Pulmonary artery endothelial cell (primary cell): ENCODE data around the gene TARM1. TPM values are rescaled to one million over a fixed set of nuclear protein-coding genes. Genes with fewer than 3 reads are reported as not detected.
"Not testable (repeated sequence)": the region's sequence is repeated elsewhere in the genome, so short reads cannot be mapped to it uniquely, and the experiment has no call there.

Experiments
- DNase-seq: peaks from one replicate; pipeline ENCODE4 v3.0.0-alpha.2; 2011; ENCODE audit warnings: low read depth, low spot score
- total RNA-seq: library from RNA; depleted of rRNA; stranded (reverse); fragments of >200 nt; gene quantifications from 2 replicates; pipeline ENCODE4 v1.2.3, GENCODE V29; 2014

TARM1 gene
- total RNA-seq, 1 donor from 2014 or later = not detected

DNA sequence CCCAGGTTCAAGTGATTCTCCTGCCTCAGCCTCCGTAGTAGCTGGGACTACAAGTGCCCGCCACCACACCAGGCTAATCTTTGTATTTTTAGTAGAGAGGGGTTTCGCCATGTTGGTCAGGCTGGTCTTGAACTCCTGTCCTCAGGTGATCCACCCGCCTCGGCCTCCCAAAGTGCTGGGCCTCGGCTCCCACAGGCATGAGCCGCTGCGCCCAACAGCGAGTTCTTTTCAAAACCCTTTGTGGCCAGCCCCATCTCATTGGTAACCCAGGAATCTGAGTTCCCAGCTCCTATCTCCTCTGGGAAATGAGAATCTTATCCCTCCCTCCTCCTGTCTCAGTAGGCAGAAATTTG is 18.7 kb upstream of the TARM1 start:
- DNase-seq = not testable (repeated sequence)

DNA sequence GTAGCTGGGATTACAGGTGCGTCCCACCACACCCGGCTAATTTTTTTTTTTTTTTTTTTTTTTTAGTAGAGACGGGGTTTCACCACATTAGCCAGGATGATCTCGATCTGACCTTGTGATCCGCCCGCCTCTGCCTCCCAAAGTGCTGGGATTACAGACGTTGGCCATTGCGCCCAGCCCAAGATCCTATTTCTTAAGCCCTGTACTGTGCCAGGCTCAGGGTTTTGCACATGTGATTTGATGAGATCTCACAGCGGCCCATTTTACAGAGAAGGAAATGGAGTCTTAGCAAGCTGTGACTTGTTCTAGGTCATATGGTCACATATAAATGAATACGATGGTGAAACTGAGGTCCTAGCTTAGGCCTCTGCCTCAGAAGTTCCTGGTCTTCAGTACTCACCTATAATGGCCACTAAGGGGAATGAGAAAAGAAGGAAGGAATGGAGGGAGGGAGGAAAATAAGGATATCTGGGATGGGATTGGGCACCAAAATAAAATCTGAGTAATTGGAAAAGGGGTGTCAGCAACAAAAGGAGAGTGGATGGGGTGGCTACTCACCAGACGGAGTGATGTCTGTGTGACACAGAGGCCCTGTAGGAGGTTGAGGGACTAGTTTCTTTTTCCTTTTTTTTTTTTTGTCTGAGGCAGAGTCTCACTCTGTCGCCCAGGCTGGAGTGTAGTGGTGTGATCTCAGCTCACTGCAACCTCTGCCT is 18.2 kb upstream of the TARM1 start:
- DNase-seq = no peak

DNA sequence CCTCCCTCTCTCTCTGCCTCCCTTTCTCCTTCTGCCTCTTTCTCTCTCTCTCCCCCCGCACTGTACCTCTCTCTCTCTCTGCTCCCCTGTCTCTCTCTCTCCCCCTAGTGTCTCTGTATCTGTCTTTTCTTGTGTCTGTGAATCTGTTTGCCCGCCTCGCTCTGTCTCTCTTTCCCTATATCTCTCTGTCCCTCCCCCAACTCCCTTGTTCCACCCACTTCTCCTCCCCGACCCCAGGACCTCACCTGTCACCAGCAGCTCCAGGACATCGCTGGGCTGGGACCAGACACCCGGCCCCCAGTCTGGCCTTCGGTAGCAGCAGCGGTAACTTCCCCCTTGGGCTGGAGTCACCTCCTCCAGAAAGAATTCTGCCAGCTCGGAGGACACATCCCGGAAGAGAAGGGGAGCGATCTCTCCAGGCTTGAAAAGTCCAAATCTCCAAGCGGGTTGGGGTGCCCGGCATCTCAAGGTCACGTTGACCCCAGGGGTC is 15.5 kb upstream of the TARM1 start:
- DNase-seq = no peak

DNA sequence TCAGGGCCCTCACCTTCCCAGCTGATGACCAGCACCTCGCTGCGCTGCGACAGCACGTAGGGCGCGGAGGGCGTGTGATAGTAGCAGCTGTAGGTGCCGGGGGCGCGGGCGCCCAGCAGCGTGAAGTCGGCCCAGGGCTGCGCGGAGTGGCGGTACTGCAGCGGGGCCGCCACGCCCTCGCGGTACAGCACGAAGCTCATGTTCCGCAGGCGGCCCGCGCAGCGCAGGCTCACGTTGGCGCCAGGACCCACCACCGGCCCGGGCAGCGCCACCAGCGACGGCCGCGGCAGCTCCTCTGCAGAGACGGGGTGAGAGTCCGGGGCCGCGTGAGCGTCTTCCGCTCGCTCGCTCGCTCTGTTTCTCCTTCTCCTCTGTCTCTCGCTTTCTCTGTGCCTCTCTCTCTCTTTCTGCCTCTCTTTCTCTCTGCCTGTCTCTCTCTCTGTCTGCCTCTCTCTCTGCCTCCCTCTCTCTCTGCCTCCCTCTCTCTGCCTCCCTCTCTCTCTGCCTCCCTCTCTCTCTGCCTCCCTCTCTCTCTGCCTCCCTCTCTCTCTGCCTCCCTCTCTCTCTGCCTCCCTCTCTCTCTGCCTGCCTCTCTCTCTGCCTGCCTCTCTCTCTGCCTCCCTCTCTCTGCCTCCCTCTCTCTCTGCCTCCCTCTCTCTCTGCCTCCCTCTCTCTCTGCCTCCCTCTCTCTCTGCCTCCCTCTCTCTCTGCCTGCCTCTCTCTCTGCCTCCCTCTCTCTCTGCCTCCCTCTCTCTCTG is 14.9 kb upstream of the TARM1 start:
- DNase-seq = not testable (repeated sequence)

DNA sequence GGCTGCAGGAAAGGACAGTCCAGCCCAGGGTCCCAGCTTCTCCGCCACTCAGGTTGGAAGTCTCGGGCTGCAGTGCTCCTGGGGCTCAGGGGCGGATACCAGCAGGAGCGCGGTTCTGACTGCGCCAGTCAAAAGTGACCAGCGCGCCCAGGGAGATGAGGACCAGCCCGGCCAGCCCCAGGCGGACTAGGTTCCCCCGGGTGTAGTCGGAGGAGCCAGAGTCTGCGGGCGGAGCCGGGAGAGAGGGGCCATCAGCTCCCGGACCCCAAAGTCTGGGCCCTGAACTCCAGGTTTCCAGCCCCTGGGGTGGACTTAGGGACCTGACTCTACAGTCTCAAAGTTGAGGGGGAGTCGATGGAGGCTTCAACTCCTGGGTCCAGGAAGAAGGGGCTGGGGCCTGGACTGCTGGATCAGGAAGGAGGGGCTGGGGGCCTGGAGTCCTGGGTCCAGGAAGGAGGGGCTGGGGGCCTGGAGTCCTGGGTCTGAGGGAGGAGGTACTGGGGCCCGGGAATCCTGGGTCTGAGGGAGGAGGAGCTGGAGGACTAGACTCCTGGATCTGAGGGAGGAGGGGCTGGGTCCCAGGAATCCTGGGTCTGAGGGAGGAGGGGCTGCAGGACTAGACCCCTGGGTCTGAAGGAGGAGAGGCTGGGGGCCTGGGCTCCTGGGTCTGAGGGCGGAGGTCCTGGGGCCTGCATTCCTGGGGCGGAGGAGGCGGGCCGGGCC is 14.1 kb upstream of the TARM1 start:
- no peak for DNase-seq

DNA sequence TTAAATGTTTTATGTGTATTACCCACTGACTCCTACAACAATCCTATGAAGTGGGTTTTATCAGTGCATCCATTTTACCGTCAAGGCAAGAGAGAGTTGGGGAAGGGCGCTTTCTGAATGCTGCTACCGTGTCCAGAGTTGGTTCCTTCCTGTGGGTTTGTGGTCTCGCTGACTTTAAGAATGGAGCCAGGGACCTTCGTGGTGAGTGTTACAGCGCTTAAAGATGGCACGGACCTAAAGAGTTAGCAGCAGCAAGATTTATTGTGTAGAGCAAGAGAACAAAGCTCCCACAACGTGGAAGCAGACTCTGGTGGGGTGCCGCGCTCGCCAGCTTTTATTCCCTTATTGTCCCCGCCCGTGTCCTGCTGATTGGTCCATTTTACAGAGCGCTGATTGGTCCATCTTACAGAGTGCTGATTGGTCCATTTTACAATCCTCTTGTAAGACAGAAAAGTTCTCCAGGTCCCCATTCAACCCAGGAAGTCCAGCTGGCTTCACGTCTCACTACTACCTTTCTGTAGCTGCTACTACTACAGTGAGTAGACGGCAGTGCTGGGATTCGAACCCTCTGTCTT is 13.3 kb upstream of the TARM1 start:
- DNase-seq = no peak

DNA sequence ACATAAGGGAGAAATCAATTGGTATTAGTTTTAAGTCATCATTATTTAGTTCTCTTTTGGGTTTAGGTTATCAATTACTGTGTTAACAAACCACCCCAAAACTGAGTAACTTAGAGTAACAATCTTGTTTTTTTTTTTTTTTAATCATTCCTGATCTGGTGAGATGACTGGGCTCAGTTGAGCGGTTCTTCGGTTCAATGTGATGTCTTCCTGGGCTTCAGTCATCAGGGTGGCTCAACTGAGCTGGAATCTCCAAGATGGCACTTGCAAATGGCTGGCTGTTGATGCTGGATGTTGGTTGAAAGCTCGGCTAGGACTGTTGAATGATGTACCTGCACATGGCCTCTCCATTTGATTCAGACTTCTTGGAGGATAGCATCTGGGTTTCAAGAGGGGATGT is 3.2 kb upstream of the TARM1 start:
- no peak for DNase-seq

DNA sequence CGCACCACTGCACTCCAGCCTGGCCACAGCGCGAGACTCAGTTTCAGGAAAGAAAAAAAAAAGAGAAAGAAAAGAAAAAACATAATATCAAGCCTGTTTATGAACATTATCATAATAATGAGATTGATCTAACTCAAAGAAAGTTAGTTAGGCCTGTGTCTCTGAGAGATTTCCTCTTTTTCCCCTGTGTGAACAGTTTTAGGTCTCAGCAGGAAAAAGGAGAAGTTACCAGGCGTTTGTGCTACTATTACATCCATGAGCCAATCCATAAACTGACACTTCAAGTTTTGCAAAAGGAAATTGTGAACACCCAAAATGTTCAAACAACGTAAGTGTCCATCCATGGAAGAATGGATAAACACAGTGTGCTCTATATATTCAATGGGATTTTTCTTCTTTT is 3.8 kb downstream of the TARM1 start:
- no peak for DNase-seq

DNA sequence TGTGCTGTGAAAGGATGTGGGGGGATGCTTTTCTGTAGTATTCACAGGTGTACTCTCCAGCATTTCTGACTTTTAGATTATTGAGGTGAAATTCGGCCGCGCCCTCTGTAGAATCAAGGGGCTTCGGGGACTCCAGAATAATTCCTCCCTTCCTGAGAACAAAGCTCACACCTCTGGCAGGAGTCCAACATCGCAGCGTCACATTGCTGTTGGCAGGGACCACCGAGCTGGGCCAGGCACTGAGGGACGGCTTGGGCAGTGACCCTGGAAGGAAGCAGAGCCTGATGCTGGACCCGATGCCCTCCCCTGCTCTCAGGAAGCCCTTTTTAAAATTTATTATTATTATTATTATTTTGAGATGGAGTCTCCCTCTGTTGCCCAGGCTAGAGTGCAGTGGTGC is 6.3 kb downstream of the TARM1 start:
- no peak for DNase-seq

DNA sequence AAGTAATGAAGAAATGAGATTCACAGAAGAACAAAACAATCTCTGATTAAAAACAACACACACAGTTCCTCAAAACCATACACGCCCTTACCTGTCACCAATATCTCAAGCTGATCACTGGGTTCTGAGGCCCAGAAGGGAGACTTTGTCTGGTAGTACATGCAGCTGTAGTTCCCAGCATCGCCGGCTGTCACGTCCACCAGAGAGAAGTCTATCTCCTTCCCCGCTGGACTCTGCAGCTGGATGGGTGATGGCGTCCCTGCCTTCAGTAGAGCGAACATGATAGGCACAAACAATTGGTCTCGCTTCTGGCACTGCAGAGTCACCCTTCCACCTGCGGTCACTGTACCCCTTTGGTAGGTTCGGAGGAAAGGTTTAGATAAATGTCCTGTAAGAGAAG is 7.3 kb downstream of the TARM1 start:
- no peak for DNase-seq

DNA sequence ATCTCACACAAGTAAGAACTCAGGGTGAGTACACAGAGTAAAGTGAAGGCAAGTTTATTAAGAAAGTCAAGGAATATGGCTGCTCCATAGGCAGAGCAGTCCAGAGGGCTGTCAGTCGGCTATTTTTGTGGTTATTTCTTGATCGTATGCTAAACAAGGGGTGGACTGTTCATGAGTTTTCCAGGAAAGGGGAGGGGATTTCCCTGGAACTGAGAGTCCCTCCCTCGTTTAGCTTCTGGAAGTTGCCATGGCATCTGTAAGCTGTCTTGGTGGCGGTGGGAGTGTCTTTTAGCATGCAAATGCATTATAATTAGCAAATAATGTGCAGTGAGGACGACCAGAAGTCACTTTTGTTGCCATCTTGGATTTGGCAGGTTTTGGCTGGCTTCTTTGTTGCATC is 11.7 kb downstream of the TARM1 start:
- DNase-seq = no peak

DNA sequence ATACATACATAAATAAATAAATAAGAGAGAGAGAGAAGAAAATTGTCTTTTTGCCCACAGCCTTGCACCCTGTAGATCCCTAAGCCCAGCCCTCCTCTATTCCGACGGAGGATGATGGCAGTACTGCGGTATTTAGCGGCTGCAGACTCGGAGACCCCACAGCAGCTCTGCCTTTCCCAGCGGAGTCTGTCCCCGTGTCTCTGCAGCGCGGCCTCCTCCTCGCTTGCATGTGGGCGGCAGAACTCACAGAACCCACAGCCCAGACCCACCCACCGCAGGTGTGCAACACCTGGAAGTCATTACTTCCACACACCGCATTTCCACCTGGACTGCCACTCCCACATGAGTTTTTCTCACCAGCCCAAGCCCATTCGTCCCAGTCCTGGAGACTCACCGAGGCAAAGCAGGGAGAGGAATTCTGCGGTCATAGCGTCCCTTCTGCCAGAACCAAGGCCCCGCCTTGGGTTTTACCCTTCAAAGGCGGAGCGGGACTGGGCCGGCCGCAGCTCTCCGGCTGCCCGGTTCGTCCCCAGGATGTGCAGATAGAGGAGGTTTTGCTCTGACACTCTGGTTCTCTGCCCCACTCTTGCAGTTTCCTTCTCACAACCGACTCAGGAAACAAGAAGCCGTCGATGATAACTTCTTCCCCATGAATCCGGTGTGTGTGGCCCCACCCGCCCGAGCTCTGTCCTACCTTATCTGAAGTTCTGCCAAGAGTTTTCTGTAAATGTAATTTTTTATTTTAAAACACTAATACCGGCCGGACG is 17.6 kb downstream of the TARM1 start, which contains the start of gene VSTM1:
TSS of gene VSTM1 (minus strand) at position 548 of the 767 bp plus-strand sequence. CDS start at position 428, 120 bp downstream.
- no peak for DNase-seq

DNA sequence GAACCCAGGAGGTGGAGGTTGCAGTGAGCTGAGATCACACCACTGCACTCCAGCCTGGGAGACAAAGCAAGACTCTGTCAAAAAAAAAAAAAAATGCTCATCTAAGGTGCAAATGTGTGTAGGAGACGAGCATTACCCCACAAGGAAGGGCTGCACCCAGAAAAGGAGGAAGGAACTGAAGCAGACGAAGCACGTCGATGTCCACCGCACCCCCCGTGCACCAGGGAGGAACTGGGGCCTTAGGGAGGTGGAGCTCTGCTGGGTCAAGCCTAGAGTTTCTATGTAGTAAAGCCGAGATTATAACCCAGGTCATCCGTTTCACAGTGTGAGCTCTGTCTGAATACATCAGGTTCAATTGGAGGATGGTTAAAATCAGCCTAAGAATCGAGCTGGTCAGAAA is 18.5 kb downstream of the TARM1 start:
- DNase-seq = no peak

DNA sequence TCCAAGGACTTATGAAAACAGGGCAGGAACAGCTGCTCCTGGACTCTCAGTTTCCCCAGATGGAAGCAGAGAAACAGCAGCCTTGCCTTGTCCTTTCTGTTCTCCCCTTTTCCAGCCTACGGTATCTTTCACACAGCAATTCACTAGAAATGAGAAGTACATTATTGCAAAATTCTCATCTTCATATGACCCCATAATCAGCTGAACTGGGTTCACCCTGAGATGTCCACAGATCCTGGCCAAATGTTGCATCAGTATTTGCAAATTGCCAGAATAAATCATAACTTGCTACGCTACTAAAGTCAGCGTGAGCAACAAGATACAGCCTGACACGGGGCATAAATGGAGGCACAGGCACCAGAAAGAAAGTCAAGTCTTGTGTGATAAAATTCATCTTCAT is 33.5 kb downstream of the TARM1 start:
- no peak for DNase-seq

DNA sequence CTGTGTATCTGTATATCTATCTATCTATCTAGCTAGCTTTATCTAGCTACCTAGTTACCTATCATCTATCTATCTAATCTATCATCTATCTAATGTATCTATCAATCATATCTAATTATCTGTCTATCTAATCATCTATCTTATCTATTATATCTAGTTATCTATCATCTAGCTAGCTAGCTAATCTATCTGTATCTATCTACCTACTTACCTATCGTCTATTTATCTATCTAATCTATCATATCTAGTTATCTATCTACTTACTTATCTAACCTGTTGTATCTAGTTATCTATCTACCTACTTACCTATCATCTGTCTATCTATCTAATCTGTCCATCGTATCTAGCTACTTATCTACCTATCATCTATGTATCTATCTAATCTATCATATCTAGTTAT is 35.4 kb downstream of the TARM1 start:
- DNase-seq = no peak

DNA sequence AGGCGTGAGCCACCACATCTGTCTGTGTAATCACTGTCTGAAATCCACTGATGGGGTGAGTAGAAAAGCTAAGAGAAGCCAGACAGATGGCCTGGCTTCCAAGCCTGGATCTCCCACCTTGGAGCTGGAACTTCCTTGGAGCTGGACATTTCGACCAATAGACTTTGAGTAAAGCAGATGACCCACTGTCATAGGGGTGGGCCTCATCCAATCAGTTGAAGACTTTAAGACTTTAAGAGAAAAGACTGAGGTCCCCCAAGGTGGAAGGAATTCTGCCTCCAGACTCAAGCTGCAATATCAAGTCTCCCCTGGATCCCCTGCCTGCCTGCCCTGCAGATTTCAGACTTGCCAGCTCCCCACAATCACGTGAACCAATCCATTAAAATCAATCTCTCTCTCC is 38.2 kb downstream of the TARM1 start:
- no peak for DNase-seq

DNA sequence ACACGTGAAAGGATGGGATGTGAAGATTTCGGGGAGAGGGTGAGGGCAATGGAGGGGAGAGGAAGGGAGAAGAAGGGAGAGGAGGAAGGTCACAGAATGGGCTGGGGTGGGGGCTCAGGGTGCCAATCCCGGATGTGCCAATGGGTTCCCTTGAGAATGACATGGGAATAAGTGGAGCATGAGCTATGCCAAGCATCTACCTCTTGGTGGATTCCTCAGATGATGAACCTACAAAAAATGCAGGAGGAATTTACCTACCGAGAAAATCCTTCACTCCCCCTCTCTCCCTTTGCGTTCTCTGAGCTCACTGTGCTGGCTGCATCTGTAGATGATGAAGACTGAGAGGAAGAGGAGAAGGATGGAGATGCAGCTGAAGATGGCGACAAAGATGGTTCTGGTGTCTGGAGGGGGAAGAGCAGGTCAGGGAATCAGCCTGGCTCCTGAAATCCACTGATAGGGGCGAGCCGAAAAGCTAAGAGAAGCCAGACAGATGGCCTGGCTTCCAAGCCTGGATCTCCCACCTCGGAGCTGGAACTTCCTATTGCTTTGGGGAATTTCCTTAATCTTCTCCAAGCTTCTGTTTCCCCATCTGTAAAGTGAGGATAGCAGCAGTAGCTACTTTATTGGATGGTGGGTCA is 39.1 kb downstream of the TARM1 start:
- DNase-seq = no peak

DNA sequence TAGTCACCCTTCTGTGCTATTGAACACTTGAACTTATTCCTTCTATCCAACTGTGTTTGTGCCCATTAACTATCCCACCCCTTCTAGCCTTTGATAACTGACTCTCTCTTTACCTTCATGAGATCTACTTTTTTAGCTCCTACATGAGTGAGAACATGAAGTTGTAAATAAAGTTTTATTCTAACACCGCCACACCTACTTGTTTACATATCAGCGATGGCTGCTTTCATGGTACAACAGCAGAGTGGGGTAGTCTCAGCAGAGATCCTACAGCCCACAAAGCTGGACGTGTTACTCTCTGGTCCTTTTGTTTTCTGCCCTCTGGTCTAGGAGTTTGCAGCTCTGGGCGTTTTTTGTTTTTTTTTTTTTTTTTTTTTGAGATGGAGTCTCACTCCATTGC is 41.2 kb downstream of the TARM1 start:
- no peak for DNase-seq

DNA sequence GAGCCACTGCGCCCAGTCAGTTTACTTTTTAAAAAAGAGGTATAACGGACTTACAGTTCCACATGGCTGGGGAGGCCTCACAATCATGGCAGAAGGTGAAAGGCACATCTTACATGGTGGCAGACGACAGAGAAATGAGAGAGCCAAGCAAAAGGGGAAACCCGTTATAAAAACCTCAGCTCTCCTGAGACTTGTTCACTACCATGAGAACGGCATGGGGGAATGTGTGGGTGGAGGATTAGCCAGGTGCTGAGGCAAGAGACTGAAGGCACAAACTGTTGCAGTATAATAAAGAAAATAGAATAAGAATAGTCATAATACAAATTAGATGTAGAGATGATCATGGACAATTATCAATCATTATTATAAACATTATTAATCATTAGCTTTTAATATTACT is 44.6 kb downstream of the TARM1 start:
- DNase-seq = not testable (repeated sequence)
